ENCODE results near the gene HAGH. TPM values are rescaled to one million over a fixed set of nuclear protein-coding genes. Genes with fewer than 3 reads are reported as not detected.

HAGH gene
- polyA plus RNA-seq, 2 of the 4 experiments (the other 2 are of a cell fraction), result 34.9 to 66.4 TPM

DNA sequence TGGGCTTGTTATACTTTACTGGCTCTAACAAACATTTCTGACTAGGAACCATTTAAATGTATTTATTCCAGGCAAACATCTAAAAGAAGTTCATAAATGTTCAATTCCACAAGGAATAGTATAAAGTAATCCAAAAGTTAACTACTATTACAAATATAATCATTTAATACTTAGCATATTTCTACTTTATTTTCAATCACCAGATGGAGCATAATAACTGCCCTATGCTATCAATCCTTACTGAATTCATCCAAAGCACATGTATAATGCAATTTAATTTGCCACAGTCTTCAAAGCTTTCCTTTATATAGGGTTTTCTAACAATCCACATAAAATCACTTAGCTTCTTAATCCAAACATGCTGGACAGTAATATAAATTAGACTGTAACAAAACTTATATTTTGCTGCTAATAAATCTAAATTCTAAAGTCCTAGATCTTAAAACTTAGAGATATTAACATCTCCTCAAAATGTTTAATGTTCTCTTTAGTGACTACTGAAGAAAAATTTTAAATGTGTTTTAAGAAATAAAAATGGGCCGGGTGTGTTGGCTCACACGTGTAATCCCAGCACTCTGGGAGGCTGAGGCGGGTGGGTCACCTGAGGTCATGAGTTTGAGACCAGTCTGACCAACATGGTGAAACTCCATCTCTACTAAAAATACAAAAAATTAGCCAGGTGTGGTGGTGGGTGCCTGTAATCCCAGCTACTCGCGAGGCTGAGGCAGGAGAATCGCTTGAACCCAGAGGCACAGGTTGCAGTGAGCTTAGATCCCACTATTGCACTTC is 39.5 kb upstream of the HAGH start:
- H3K9me3 ChIP-seq, result no peaks in the 10 kb centered on the region
- CTCF ChIA-PET, result interaction anchor here (0.7 to 25.7 kb wide), 9 partner anchors 18 to 105 kb away, joined by 3 to 396 read pairs (median 4); partner anchors contain the start of genes RPL3L and TBL3

DNA sequence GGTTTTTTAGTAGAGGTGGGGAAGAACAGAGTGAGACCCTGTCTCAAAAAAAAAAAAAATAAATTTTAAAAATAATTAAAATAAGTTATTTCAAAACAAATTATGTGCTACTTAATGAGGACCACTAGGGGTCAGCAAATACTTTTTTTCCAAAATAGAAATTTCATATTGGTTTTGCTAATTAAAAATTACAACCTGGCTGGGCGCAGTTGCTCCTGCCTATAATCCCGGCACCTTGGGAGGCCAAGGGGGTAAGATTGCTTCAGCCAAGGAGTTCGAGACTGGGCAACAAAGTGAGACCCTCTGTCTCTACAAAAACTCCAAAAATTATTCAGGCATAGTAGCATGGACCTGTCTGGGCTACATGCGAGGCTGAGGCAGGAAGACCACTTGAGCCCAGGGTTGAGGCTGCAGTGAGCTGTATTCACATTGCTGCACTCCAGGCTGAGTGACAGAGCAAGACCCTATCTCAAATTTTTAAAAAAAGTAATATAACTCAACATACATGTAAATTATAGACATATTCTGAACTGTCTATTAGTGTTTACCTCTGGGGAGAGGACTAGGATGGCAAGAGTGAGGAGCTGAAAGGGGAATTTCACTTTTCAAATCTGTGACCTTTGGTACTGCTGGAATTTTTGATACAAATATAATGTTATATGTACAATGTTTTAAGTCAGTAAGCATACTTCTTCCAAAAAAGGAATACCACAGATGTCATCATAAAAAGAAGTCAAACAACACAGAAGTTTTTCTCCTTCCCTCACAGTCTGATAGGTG is 37.2 kb upstream of the HAGH start:
- WGBS (ENCODE audit: missing lambda C conversion rate), result 27% methylated on average over 4 of the region's 4 CpGs
- ChIA-PET CTCF (interaction anchor here (0.5 to 25.7 kb wide), 20 partner anchors 10 to 215 kb away, joined by 3 to 396 read pairs (median 4); partner anchors contain the start of gene NDUFB10), POLR2A (no interaction called here)
- no peak for TF ChIP-seq EHF (CRISPR knock-in tag; IDR thresholded peaks at IDR 0.05)
- TF ChIP-seq, protein P1, sequence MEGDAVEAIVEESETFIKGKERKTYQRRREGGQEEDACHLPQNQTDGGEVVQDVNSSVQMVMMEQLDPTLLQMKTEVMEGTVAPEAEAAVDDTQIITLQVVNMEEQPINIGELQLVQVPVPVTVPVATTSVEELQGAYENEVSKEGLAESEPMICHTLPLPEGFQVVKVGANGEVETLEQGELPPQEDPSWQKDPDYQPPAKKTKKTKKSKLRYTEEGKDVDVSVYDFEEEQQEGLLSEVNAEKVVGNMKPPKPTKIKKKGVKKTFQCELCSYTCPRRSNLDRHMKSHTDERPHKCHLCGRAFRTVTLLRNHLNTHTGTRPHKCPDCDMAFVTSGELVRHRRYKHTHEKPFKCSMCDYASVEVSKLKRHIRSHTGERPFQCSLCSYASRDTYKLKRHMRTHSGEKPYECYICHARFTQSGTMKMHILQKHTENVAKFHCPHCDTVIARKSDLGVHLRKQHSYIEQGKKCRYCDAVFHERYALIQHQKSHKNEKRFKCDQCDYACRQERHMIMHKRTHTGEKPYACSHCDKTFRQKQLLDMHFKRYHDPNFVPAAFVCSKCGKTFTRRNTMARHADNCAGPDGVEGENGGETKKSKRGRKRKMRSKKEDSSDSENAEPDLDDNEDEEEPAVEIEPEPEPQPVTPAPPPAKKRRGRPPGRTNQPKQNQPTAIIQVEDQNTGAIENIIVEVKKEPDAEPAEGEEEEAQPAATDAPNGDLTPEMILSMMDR (IDR thresholded peaks at IDR 0.05), result peak; percentile 84
- peak; percentile 75 to 90 for TF ChIP-seq RAD21 (conservative IDR thresholded peaks at IDR 0.05 in 1 of 2, IDR thresholded peaks at IDR 0.05 in 1 of 2)
- TF ChIP-seq SMC3 (IDR thresholded peaks at IDR 0.05), result peak; percentile 88
- TF ChIP-seq, protein P2, sequence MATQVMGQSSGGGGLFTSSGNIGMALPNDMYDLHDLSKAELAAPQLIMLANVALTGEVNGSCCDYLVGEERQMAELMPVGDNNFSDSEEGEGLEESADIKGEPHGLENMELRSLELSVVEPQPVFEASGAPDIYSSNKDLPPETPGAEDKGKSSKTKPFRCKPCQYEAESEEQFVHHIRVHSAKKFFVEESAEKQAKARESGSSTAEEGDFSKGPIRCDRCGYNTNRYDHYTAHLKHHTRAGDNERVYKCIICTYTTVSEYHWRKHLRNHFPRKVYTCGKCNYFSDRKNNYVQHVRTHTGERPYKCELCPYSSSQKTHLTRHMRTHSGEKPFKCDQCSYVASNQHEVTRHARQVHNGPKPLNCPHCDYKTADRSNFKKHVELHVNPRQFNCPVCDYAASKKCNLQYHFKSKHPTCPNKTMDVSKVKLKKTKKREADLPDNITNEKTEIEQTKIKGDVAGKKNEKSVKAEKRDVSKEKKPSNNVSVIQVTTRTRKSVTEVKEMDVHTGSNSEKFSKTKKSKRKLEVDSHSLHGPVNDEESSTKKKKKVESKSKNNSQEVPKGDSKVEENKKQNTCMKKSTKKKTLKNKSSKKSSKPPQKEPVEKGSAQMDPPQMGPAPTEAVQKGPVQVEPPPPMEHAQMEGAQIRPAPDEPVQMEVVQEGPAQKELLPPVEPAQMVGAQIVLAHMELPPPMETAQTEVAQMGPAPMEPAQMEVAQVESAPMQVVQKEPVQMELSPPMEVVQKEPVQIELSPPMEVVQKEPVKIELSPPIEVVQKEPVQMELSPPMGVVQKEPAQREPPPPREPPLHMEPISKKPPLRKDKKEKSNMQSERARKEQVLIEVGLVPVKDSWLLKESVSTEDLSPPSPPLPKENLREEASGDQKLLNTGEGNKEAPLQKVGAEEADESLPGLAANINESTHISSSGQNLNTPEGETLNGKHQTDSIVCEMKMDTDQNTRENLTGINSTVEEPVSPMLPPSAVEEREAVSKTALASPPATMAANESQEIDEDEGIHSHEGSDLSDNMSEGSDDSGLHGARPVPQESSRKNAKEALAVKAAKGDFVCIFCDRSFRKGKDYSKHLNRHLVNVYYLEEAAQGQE (IDR thresholded peaks at IDR 0.05), result no peak
- TF ChIP-seq HOXA7 (CRISPR knock-in tag; IDR thresholded peaks at IDR 0.05), result no peak
- TF ChIP-seq, protein P3, sequence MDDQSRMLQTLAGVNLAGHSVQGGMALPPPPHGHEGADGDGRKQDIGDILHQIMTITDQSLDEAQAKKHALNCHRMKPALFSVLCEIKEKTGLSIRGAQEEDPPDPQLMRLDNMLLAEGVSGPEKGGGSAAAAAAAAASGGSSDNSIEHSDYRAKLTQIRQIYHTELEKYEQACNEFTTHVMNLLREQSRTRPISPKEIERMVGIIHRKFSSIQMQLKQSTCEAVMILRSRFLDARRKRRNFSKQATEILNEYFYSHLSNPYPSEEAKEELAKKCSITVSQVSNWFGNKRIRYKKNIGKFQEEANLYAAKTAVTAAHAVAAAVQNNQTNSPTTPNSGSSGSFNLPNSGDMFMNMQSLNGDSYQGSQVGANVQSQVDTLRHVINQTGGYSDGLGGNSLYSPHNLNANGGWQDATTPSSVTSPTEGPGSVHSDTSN (IDR thresholded peaks at IDR 0.05), result no peak
- no peak for TF ChIP-seq KDM1A (IDR thresholded peaks at IDR 0.05; ENCODE audit: low read depth)
- ATAC-seq, result peak; percentile 66 to 74; a peak in 5 of 6 replicates
- Histone ChIP-seq H3K9me3 (no peaks in the 10 kb centered on the region), H3K27ac (peak overlapping the region; percentile 37 to 67; a peak in 5 of 6 replicates), H3K4me3 (no peak overlapping the region), H3K4me2 (peak overlapping the region; percentile 51), H3K4me1 (peaks cover 26% of the 10 kb centered on the region)
- no peak for FAIRE-seq
- peak in 1 of 2 experiments; percentile 44 for DNase-seq (ENCODE audit: low read depth in 1 of 2, low spot score in 1 of 2)

More for the DNA sequence above, 39.5 kb upstream of the HAGH start:
- no peak overlapping the region for H3K4me3 ChIP-seq
- H3K4me2 ChIP-seq, result no peak overlapping the region
- ATAC-seq (no peak), DNase-seq (ENCODE audit: low read depth in 1 of 2, low spot score in 1 of 2) (no peak), FAIRE-seq (no peak)
- TF ChIP-seq PHF8 (IDR thresholded peaks at IDR 0.05; ENCODE audit: borderline replicate concordance, low read depth) (no peak), SMC3 (IDR thresholded peaks at IDR 0.05) (peak; percentile 49), JUN (IDR thresholded peaks at IDR 0.05) (no peak), EHMT2 (IDR thresholded peaks at IDR 0.05; ENCODE audit: low read depth) (no peak), RARB (CRISPR knock-in tag; IDR thresholded peaks at IDR 0.05) (no peak), GATA3 (IDR thresholded peaks at IDR 0.05; ENCODE audit: borderline replicate concordance) (no peak), ZC3H11A (IDR thresholded peaks at IDR 0.05) (no peak), RAD21 (conservative IDR thresholded peaks at IDR 0.05 in 1 of 2, IDR thresholded peaks at IDR 0.05 in 1 of 2) (peak; percentile 52; a peak in 4 of 5 replicates)
- TF ChIP-seq, protein P4, sequence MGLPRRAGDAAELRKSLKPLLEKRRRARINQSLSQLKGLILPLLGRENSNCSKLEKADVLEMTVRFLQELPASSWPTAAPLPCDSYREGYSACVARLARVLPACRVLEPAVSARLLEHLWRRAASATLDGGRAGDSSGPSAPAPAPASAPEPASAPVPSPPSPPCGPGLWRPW (IDR thresholded peaks at IDR 0.05), result no peak
- TF ChIP-seq, protein P1 (IDR thresholded peaks at IDR 0.05), result peak; percentile 30; the same call in 2 of the 3 replicates
- TF ChIP-seq, protein P5, sequence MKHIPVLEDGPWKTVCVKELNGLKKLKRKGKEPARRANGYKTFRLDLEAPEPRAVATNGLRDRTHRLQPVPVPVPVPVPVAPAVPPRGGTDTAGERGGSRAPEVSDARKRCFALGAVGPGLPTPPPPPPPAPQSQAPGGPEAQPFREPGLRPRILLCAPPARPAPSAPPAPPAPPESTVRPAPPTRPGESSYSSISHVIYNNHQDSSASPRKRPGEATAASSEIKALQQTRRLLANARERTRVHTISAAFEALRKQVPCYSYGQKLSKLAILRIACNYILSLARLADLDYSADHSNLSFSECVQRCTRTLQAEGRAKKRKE (CRISPR knock-in tag; IDR thresholded peaks at IDR 0.05; ENCODE audit: low read depth), result no peak
- 73% methylated on average over 6 of the region's 6 CpGs for WGBS (ENCODE audit: missing lambda C conversion rate)
- POLR2A ChIA-PET, result interaction anchor here (0.9 to 1.0 kb wide), 2 partner anchors 63 to 99 kb away, joined by 3 to 4 read pairs; partner anchors contain the start of gene RPS2
- H3K27ac ChIP-seq, result peak overlapping the region; percentile 26 to 55; a peak in 3 of 6 replicates
- peaks cover 42% of the 10 kb centered on the region for H3K4me1 ChIP-seq
